HCT116 (cell line): ENCODE data around the gene RIMBP2. TPM values are rescaled to one million over a fixed set of nuclear protein-coding genes. Genes with fewer than 3 reads are reported as not detected.

Experiments
- ATAC-seq: fragments of 200-7000 bp; cut with Tn5 transposase; 2 replicates; pipeline ENCODE4 v1.9.1; 2020; ENCODE audit warnings: mild to moderate bottlenecking, moderate library complexity
- BruUV-seq: library from RNA; stranded (reverse); fragments of 400-500 nt; replicated peaks from 2 replicates; lab custom pipeline; 2021; lab: Mats Ljungman, UMichigan
- CTCF ChIA-PET: fragments of 300-600 bp; sonication (Branson Sonifier 250); formaldehyde crosslinking; loops from one replicate; lab custom pipeline; 2021; ENCODE audit warnings: antibody characterized with exemption; lab: Charles Lee
- POLR2A ChIA-PET: fragments of 300-600, 350-600 bp; sonication (Branson Sonifier 250); formaldehyde crosslinking; loops from one replicate; lab custom pipeline; 2021; ENCODE audit warnings: antibody characterized with exemption; lab: Charles Lee
- RAD21 ChIA-PET, 2 experiments: fragments of 300-600 bp; sonication (Branson Sonifier 250); formaldehyde crosslinking; loops; one replicate each; lab custom pipeline; 2023; ENCODE audit warnings: low total read pairs in 2 of 2; ENCODE audit not compliant: uncharacterized antibody in 2 of 2, unreplicated experiment in 2 of 2, low non-redundant PET in 1 of 2; lab: Charles Lee
- DNase-seq: peaks from one replicate; pipeline ENCODE4 v3.0.0-alpha.2; 2010; ENCODE audit warnings: low read depth, low spot score
- H2AFZ ChIP-seq: fragments of 200-600 bp; shearing (Covaris generic), sonication (generic); 2 replicates; pipeline ENCODE4 v1.6.1; 2017; ENCODE audit warnings: low read depth, mixed run types, mixed read lengths, antibody characterized with exemption, low read length; ENCODE audit not compliant: poor library complexity, severe bottlenecking
- H3K27ac ChIP-seq: 2 replicates; pipeline ENCODE4 v1.5.1; 2012; ENCODE audit warnings: low read depth, low read length
- H3K27me3 ChIP-seq: fragments of 200-600 bp; sonication (generic); 2 replicates; pipeline ENCODE4 v1.6.1; 2016; ENCODE audit warnings: mixed run types, low read length, mixed read lengths; ENCODE audit not compliant: insufficient read depth
- H3K36me3 ChIP-seq, 2 experiments: fragments of 200-500 bp in 1 of 2; fragments of 200-600 bp in 1 of 2; sonication (Bioruptor generic) in 1 of 2; sonication (generic) in 1 of 2; 2 replicates each; pipeline versions ENCODE4 v1.5.1 to v1.6.1; 2014 to 2016; ENCODE audit warnings: low read length in 2 of 2, inconsistent platforms in 1 of 2, mixed read lengths in 1 of 2, mixed run types in 1 of 2; ENCODE audit not compliant: insufficient read depth in 2 of 2, control insufficient read depth in 1 of 2
- H3K4me1 ChIP-seq, 2 experiments: fragments of 200-600 bp in 1 of 2; sonication (generic) in 1 of 2; 2 replicates each; pipeline versions ENCODE4 v1.5.1 to v1.6.1; 2012 to 2017; ENCODE audit warnings: low read length in 2 of 2, inconsistent platforms in 1 of 2, mild to moderate bottlenecking in 1 of 2, mixed read lengths in 1 of 2, mixed run types in 1 of 2, moderate library complexity in 1 of 2; ENCODE audit not compliant: insufficient read depth in 2 of 2, control insufficient read depth in 1 of 2
- H3K4me2 ChIP-seq: fragments of 200-600 bp; sonication (generic); 2 replicates; pipeline ENCODE4 v1.6.1; 2017; ENCODE audit warnings: mixed run types, low read length, mixed read lengths
- H3K4me3 ChIP-seq, 2 experiments: fragments of 200-600 bp in 1 of 2; sonication (generic) in 1 of 2; replicated peaks in 1 of 2; 2 replicates each; pipeline ENCODE4 v1.5.1; 2011 to 2016; ENCODE audit warnings: low read length in 2 of 2, control low read depth in 1 of 2, low read depth in 1 of 2, mild to moderate bottlenecking in 1 of 2, mixed read lengths in 1 of 2, mixed run types in 1 of 2
- H3K79me2 ChIP-seq: fragments of 200-600 bp; sonication (generic); 2 replicates; pipeline ENCODE4 v1.6.1; 2017; ENCODE audit warnings: mild to moderate bottlenecking, mixed run types, low read length, moderate library complexity, mixed read lengths; ENCODE audit not compliant: insufficient read depth
- H3K9ac ChIP-seq: fragments of 200-600 bp; sonication (generic); 2 replicates; pipeline ENCODE4 v1.6.1; 2016; ENCODE audit warnings: low read length, mixed read lengths
- H3K9me2 ChIP-seq: fragments of 200-600 bp; sonication (generic), shearing (Covaris generic); 2 replicates; pipeline ENCODE4 v1.6.1; 2017; ENCODE audit warnings: mixed run types, mild to moderate bottlenecking, moderate library complexity; ENCODE audit not compliant: insufficient read depth
- H3K9me3 ChIP-seq, 2 experiments: fragments of 200-500 bp in 1 of 2; fragments of 200-600 bp in 1 of 2; sonication (Bioruptor generic) in 1 of 2; sonication (generic) in 1 of 2; 2 replicates each; pipeline ENCODE4 v1.6.1; 2014 to 2017; ENCODE audit warnings: low read length in 2 of 2, mixed read lengths in 2 of 2, inconsistent platforms in 1 of 2, low read depth in 1 of 2, mild to moderate bottlenecking in 1 of 2, mixed run types in 1 of 2, moderate library complexity in 1 of 2; ENCODE audit not compliant: control insufficient read depth in 1 of 2, insufficient read depth in 1 of 2
- H4K20me1 ChIP-seq: fragments of 200-600 bp; sonication (generic), shearing (Covaris generic); 2 replicates; pipeline ENCODE4 v1.6.1; 2017; ENCODE audit warnings: mixed run types, mild to moderate bottlenecking, moderate library complexity; ENCODE audit not compliant: insufficient read depth
- ATF3 ChIP-seq: IDR thresholded peaks from 2 replicates; pipeline ENCODE4 v1.6.1; 2012
- CBX3 ChIP-seq: IDR thresholded peaks from 2 replicates; pipeline ENCODE4 v1.6.1; 2012; ENCODE audit warnings: low read depth
- CEBPB ChIP-seq: IDR thresholded peaks from 2 replicates; pipeline ENCODE4 v1.6.1; 2012; ENCODE audit warnings: low read depth
- ELF1 ChIP-seq: IDR thresholded peaks from 2 replicates; pipeline ENCODE4 v1.6.1; 2012; ENCODE audit warnings: low read depth, borderline replicate concordance
- EZH2phosphoT487 ChIP-seq: fragments of 200-600 bp; IDR thresholded peaks from 2 replicates; pipeline ENCODE4 v1.6.1; 2018; ENCODE audit warnings: antibody characterized with exemption, borderline replicate concordance
- FOSL1 ChIP-seq: IDR thresholded peaks from 2 replicates; pipeline ENCODE4 v1.6.1; 2012; ENCODE audit warnings: low read depth
- JUND ChIP-seq: IDR thresholded peaks from 2 replicates; pipeline ENCODE4 v1.6.1; 2012
- POLR2A ChIP-seq: IDR thresholded peaks from 2 replicates; pipeline ENCODE4 v1.7.0; 2011; ENCODE audit warnings: borderline replicate concordance; ENCODE audit not compliant: insufficient read depth, insufficient read length; ENCODE audit errors: extremely low read depth
- POLR2AphosphoS5 ChIP-seq: IDR thresholded peaks from 2 replicates; pipeline ENCODE4 v1.6.1; 2011; ENCODE audit warnings: mild to moderate bottlenecking, low read depth, low read length, moderate library complexity
- RAD21 ChIP-seq: IDR thresholded peaks from 2 replicates; pipeline ENCODE4 v1.6.1; 2012; ENCODE audit warnings: low read depth, mild to moderate bottlenecking
- SIN3A ChIP-seq: IDR thresholded peaks from 2 replicates; pipeline ENCODE4 v1.6.1; 2012; ENCODE audit warnings: low read depth
- SP1 ChIP-seq: IDR thresholded peaks from 2 replicates; pipeline ENCODE4 v1.6.1; 2012; ENCODE audit warnings: low read depth
- YY1 ChIP-seq: IDR thresholded peaks from 2 replicates; pipeline ENCODE4 v1.6.1; 2011; ENCODE audit warnings: low read length, low read depth, moderate library complexity, mild to moderate bottlenecking; ENCODE audit not compliant: insufficient replicate concordance; ENCODE audit errors: extremely low read depth
- ZFX ChIP-seq: fragments of 450-650 bp; IDR thresholded peaks from 2 replicates; pipeline ENCODE4 v1.6.1; 2017
- ZNF274 ChIP-seq: fragments of 200-500 bp; sonication (Bioruptor generic); IDR thresholded peaks from 2 replicates; pipeline ENCODE4 v1.6.1; 2014; ENCODE audit warnings: mild to moderate bottlenecking, low read depth, low read length, inconsistent platforms
- intact Hi-C: fragments of 100-400 bp; cut with micrococcal nuclease; formaldehyde crosslinking; loops from 2 replicates; pipeline ENCODE4 v1.10.0; 2022
- total RNA-seq: library from RNA; stranded (reverse); gene quantifications from one replicate; pipeline ENCODE4 v1.2.1, GENCODE V29; 2021; ENCODE audit not compliant: unreplicated experiment
- TF ChIP-seq, protein P1 (sequence below), 3 experiments: fragments of 200-600 bp in 1 of 3; sonication (generic) in 1 of 3; IDR thresholded peaks in 2 of 3; conservative IDR thresholded peaks in 1 of 3; 2 replicates each; pipeline ENCODE4 v1.5.1; 2012 to 2017; ENCODE audit warnings: low read depth in 2 of 3, low read length in 2 of 3, antibody characterized with exemption in 1 of 3, borderline replicate concordance in 1 of 3, control low read depth in 1 of 3, mild to moderate bottlenecking in 1 of 3, mixed read lengths in 1 of 3, mixed run types in 1 of 3, moderate library complexity in 1 of 3; ENCODE audit not compliant: insufficient read depth in 1 of 3
- TF ChIP-seq, protein P2 (sequence below): IDR thresholded peaks from 2 replicates; pipeline ENCODE4 v1.6.1; 2012
- TF ChIP-seq, protein P3 (sequence below): IDR thresholded peaks from 2 replicates; pipeline ENCODE4 v1.6.1; 2011; ENCODE audit warnings: mild to moderate bottlenecking, low read length, moderate library complexity; ENCODE audit not compliant: insufficient replicate concordance; ENCODE audit errors: extremely low read depth

RIMBP2 gene
- total RNA-seq, 1 experiment from 2014 or later = not detected

DNA sequence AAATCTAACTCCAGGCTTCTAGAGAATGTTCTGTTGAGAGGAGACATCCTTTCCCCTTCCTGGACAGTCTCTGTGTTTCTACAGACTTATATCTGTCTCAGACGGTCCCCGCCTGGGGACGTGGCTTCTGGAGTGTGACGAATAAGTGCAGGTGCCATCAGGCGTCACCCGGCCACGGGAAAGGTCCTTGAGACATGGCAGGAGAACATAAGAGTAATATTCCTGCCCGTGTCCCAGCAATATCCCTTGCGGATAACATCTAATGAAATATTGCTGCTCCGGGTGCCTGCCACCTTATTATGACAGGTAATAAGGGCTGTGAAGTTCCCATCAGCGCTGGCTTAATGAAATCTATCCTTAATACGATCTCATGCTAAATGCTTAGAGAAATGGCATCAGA lies 238.8 kb downstream of the RIMBP2 start:
- ATAC-seq = no peak
- H3K36me3 ChIP-seq = no peaks in the 10 kb centered on the region
- no peaks in the 10 kb centered on the region for H3K9me3 ChIP-seq
- H4K20me1 ChIP-seq = no peaks in the 10 kb centered on the region
- ChIA-PET RAD21 (no interaction called here), POLR2A (no interaction called here)
- no peak overlapping the region for H3K4me3 ChIP-seq
- no peak overlapping the region for H3K9ac ChIP-seq
- no peak for TF ChIP-seq ZFX
- no peak for TF ChIP-seq CBX3
- no peak for TF ChIP-seq FOSL1
- no peak for TF ChIP-seq SIN3A
- no peak for TF ChIP-seq ELF1
- no peak for TF ChIP-seq CEBPB
- TF ChIP-seq POLR2A = no peak
- TF ChIP-seq ZNF274 = no peak
- no peak for TF ChIP-seq JUND
- TF ChIP-seq, protein P1, sequence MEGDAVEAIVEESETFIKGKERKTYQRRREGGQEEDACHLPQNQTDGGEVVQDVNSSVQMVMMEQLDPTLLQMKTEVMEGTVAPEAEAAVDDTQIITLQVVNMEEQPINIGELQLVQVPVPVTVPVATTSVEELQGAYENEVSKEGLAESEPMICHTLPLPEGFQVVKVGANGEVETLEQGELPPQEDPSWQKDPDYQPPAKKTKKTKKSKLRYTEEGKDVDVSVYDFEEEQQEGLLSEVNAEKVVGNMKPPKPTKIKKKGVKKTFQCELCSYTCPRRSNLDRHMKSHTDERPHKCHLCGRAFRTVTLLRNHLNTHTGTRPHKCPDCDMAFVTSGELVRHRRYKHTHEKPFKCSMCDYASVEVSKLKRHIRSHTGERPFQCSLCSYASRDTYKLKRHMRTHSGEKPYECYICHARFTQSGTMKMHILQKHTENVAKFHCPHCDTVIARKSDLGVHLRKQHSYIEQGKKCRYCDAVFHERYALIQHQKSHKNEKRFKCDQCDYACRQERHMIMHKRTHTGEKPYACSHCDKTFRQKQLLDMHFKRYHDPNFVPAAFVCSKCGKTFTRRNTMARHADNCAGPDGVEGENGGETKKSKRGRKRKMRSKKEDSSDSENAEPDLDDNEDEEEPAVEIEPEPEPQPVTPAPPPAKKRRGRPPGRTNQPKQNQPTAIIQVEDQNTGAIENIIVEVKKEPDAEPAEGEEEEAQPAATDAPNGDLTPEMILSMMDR (IDR thresholded peaks at IDR 0.05 in 2 of 3, conservative IDR thresholded peaks at IDR 0.05 in 1 of 3; ENCODE audit: borderline replicate concordance in 1 of 3, insufficient read depth in 1 of 3, low read depth in 2 of 3, low read length in 2 of 3) = no peak
- TF ChIP-seq, protein P2, sequence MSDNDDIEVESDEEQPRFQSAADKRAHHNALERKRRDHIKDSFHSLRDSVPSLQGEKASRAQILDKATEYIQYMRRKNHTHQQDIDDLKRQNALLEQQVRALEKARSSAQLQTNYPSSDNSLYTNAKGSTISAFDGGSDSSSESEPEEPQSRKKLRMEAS = no peak
- TF ChIP-seq SP1 = no peak
- TF ChIP-seq, protein P3, sequence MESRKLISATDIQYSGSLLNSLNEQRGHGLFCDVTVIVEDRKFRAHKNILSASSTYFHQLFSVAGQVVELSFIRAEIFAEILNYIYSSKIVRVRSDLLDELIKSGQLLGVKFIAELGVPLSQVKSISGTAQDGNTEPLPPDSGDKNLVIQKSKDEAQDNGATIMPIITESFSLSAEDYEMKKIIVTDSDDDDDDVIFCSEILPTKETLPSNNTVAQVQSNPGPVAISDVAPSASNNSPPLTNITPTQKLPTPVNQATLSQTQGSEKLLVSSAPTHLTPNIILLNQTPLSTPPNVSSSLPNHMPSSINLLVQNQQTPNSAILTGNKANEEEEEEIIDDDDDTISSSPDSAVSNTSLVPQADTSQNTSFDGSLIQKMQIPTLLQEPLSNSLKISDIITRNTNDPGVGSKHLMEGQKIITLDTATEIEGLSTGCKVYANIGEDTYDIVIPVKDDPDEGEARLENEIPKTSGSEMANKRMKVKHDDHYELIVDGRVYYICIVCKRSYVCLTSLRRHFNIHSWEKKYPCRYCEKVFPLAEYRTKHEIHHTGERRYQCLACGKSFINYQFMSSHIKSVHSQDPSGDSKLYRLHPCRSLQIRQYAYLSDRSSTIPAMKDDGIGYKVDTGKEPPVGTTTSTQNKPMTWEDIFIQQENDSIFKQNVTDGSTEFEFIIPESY = no peak
- TF ChIP-seq POLR2AphosphoS5 = no peak
- no peak for TF ChIP-seq YY1
- TF ChIP-seq EZH2phosphoT487 = no peak
- TF ChIP-seq RAD21 = no peak
- no peak for TF ChIP-seq ATF3
- TF ChIP-seq, all 23 proteins: peak for 0
- no peaks in the 10 kb centered on the region for H3K79me2 ChIP-seq
- DNase-seq = no peak
- H3K4me1 ChIP-seq = no peaks in the 10 kb centered on the region
- H2AFZ ChIP-seq = no peak overlapping the region
- H3K27ac ChIP-seq = no peak overlapping the region
- no TSS peak for BruUV-seq
- no peak overlapping the region for H3K4me2 ChIP-seq
- intact Hi-C loops = no loop called here
- 0 out of 2 replicates have a peak, but pooled peaks cover 4% of the 10 kb centered on the region for H3K27me3 ChIP-seq
- no peaks in the 10 kb centered on the region for H3K9me2 ChIP-seq
- CTCF ChIA-PET = no interaction called here
